K562 (cell line): ENCODE data around the gene ENC1. TPM values are rescaled to one million over a fixed set of nuclear protein-coding genes. Genes with fewer than 3 reads are reported as not detected.
A peak's percentile ranks its signal among the peaks of the same experiment; 100 is the strongest.

Experiments
- ATAC-seq: fragments of 200-7000 bp; cut with Tn5 transposase; 3 replicates; pipeline ENCODE4 v1.9.1; 2020; ENCODE audit warnings: moderate library complexity
- BruUV-seq: library from RNA; stranded (reverse); fragments of 400-500 nt; replicated peaks from 2 replicates; lab custom pipeline; 2021; lab: Mats Ljungman, UMichigan
- CTCF ChIA-PET: fragments of 300-600 bp; formaldehyde crosslinking; extraction: SDS; loops from one replicate; lab custom pipeline; 2021; ENCODE audit warnings: low intra/inter-chr PET ratio; lab: Yijun Ruan, JAX
- POLR2A ChIA-PET: fragments of 300-600, 350-650 bp; sonication (Branson Sonifier 250); formaldehyde crosslinking; extraction: SDS; loops from one replicate; lab custom pipeline; 2021; ENCODE audit warnings: antibody characterized with exemption, inconsistent platforms; lab: Yijun Ruan, JAX
- DNase-seq, 4 experiments: peaks; one replicate each; pipeline versions ENCODE4 v3.0.0 to v3.0.0-alpha.2; 2011 to 2018; ENCODE audit warnings: low spot score in 3 of 4, mixed read lengths in 3 of 4; ENCODE audit errors: extremely low read depth in 1 of 4
- FAIRE-seq: peaks from 2 replicates; lab custom pipeline; 2011; peaks lifted over from hg19 to GRCh38; lab: Jason Lieb, UNC
- H2AFZ ChIP-seq: 2 replicates; pipeline ENCODE4 v1.6.0; 2011; ENCODE audit warnings: low read depth, low read length, control low read depth, inconsistent platforms
- H3K27ac ChIP-seq: fragments of 200-600 bp; 3 replicates; pipeline ENCODE4 v1.8.0; 2011; ENCODE audit warnings: low read depth, mild to moderate bottlenecking, control low read depth, inconsistent platforms, low read length, moderate library complexity, mixed read lengths; ENCODE audit errors: extremely low read depth
- H3K27me3 ChIP-seq, 2 experiments: fragments of 300-600 bp in 1 of 2; 2 replicates in 1 of 2; 3 replicates in 1 of 2; pipeline versions ENCODE4 v1.6.0 to v1.8.0; 2011; ENCODE audit warnings: inconsistent platforms in 2 of 2, low read length in 2 of 2, mild to moderate bottlenecking in 1 of 2, mixed read lengths in 1 of 2, moderate library complexity in 1 of 2; ENCODE audit not compliant: control insufficient read depth in 2 of 2, insufficient read depth in 2 of 2
- H3K36me3 ChIP-seq: fragments of 300-600 bp; 3 replicates; pipeline ENCODE4 v1.8.0; 2011; ENCODE audit warnings: mild to moderate bottlenecking, low read length, inconsistent platforms; ENCODE audit not compliant: control insufficient read depth, insufficient read depth
- H3K4me1 ChIP-seq, 2 experiments: fragments of 200-600 bp in 1 of 2; replicated peaks in 1 of 2; 2 replicates in 1 of 2; 3 replicates in 1 of 2; pipeline versions ENCODE4 v1.5.1 to v1.8.0; 2011; ENCODE audit warnings: inconsistent platforms in 2 of 2, low read length in 2 of 2, mild to moderate bottlenecking in 1 of 2, mixed read lengths in 1 of 2, moderate library complexity in 1 of 2; ENCODE audit not compliant: control insufficient read depth in 2 of 2, insufficient read depth in 2 of 2
- H3K4me2 ChIP-seq: 2 replicates; pipeline ENCODE4 v1.6.1; 2011; ENCODE audit warnings: low read length, control low read depth, inconsistent platforms, mixed read lengths; ENCODE audit not compliant: insufficient read depth
- H3K4me3 ChIP-seq: fragments of 200-600 bp; sonication (generic), shearing (Covaris generic); 2 replicates; pipeline ENCODE4 v1.5.1; 2016; ENCODE audit warnings: control low read depth, inconsistent platforms
- H3K79me2 ChIP-seq: fragments of 200-600 bp; 3 replicates; pipeline ENCODE4 v1.8.0; 2011; ENCODE audit warnings: low read length, inconsistent platforms; ENCODE audit not compliant: control insufficient read depth, insufficient read depth
- H3K9ac ChIP-seq, 2 experiments: 2 replicates each; pipeline versions ENCODE4 v1.6.0 to v1.6.1; 2011; ENCODE audit warnings: low read depth in 2 of 2, low read length in 2 of 2, control low read depth in 1 of 2, inconsistent platforms in 1 of 2, mild to moderate bottlenecking in 1 of 2, mixed read lengths in 1 of 2; ENCODE audit not compliant: insufficient read depth in 1 of 2
- H3K9me1 ChIP-seq: one replicate; pipeline ENCODE4 v1.6.0; 2011; ENCODE audit warnings: inconsistent platforms, mild to moderate bottlenecking, low read length, moderate library complexity; ENCODE audit not compliant: control insufficient read depth, insufficient read depth
- H3K9me3 ChIP-seq: replicated peaks from 2 replicates; pipeline ENCODE4 v1.5.1; 2011; ENCODE audit warnings: low read depth, low read length, inconsistent platforms; ENCODE audit not compliant: control insufficient read depth, insufficient read depth
- H4K20me1 ChIP-seq: replicated peaks from 2 replicates; pipeline ENCODE4 v1.6.1; 2011; ENCODE audit warnings: low read length, inconsistent platforms, mixed read lengths; ENCODE audit not compliant: control insufficient read depth, insufficient read depth
- MTA1 ChIP-seq: fragments of 450-650 bp; IDR thresholded peaks from 2 replicates; pipeline ENCODE4 v1.6.1; 2017; ENCODE audit warnings: borderline replicate concordance
- SIN3B ChIP-seq: fragments of 450-650 bp; IDR thresholded peaks from 2 replicates; pipeline ENCODE4 v1.6.1; 2017; ENCODE audit warnings: low read depth, mild to moderate bottlenecking, moderate library complexity
- WHSC1 ChIP-seq: IDR thresholded peaks from one replicate; pipeline ENCODE4 v1.6.1; 2012; ENCODE audit warnings: low read length, control low read depth, inconsistent platforms
- ZNF699 ChIP-seq: fragments of 250-450 bp; sonication (Bioruptor Pico); IDR thresholded peaks from 2 replicates; pipeline ENCODE4 v1.8.0; 2021; ENCODE audit warnings: mild to moderate bottlenecking, moderate library complexity; ENCODE audit not compliant: insufficient replicate concordance
- WGBS: fragments of 100-300 bp; shearing (Covaris generic); methylation state at CpG from one replicate; pipeline ENCODE4 v1.1.6; 2016; ENCODE audit warnings: low coverage, mixed read lengths; ENCODE audit not compliant: insufficient coverage; ENCODE audit errors: missing lambda C conversion rate; 5-methylcytosine and 5-hydroxymethylcytosine counted together
- in situ Hi-C: fragments of 300-500 bp; cut with MboI; formaldehyde crosslinking; loops from 4 replicates; pipeline ENCODE4 v1.15.0; 2018; ENCODE audit warnings: inconsistent platforms, mixed read lengths
- intact Hi-C: fragments of 100-400 bp; cut with micrococcal nuclease; formaldehyde crosslinking; loops from 2 replicates; pipeline ENCODE4 v1.14.2; 2022
- polyA plus RNA-seq, 8 experiments: library from polyadenylated mRNA; depleted of rRNA in 4 of 8; stranded (reverse) in 5 of 8; unstranded in 3 of 8; fragments of >200 nt; fragmentation: Nextera tagmentation in 2 of 8; fragmentation: Illumina TruSeq in 1 of 8; extraction: Ambion mirVana in 2 of 8; extraction: Trizol in 1 of 8; gene quantifications; 2 replicates each; pipeline versions ENCODE4 v1.2.1 to v1.2.3, GENCODE V29; 2011 to 2014; ENCODE audit warnings: inconsistent platforms in 1 of 8, missing spikeins in 1 of 8
- total RNA-seq, 7 experiments: library from RNA; depleted of rRNA in 6 of 7; stranded (reverse); fragments of >200 nt in 6 of 7; fragmentation: Illumina TruSeq in 2 of 7; extraction: Trizol in 2 of 7; gene quantifications; 2 replicates each; pipeline versions ENCODE4 v1.2.1 to v1.2.3, GENCODE V29; 2011 to 2021; ENCODE audit warnings: low replicate concordance in 1 of 7
- TF ChIP-seq, protein P1 (sequence below): fragments of 450-650 bp; IDR thresholded peaks from 2 replicates; pipeline ENCODE4 v1.6.1; 2017; ENCODE audit warnings: antibody characterized with exemption, mild to moderate bottlenecking
- TF ChIP-seq, protein P2 (sequence below): sonication (generic); formaldehyde crosslinking; IDR thresholded peaks from 2 replicates; pipeline ENCODE4 v1.8.1; 2023; ENCODE audit warnings: missing genetic modification reagents, mild to moderate bottlenecking, borderline replicate concordance

ENC1 gene
- total and polyA plus RNA-seq, 9 of the 15 experiments (the other 6 are each of a cell fraction or from before 2014, with no cell fraction given), result 0.17 to 3.2 (median 0.97) TPM

DNA sequence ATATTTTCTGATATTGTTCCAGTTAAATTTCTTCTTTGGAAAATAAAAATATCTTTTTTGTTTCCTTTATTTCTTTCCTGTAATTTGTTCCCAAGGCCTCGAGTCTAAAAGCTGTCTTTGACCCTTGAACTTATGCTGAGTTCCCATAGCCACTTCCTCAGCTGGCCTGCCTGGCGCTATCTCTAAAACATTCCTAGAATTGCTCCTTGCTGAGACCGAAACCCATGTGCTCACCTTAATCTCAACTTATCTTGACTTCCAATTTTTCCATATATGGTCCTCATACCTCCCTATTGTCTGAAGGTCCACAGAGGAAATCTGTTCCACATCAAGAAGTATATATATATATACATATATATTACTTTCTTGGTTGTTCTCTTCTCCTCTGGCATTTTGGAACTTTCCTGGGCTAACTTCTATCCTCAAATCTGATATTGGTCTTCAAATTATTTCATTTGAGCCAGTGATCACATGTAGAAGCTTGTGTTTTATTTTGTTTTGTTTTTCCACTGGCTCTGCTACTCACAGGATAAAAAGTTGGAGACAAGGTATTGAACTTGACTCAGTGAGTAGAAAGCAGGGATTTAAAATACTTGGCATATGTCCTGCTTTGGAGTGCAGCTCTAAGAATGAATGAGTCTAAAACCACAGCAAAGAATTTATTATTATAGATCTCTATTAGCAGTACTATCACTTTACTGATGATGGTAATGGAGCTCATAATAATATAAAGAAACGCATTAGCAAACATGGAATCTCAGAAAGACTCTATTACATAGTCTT, 45.2 kb downstream of the ENC1 start:
- no peaks in the 10 kb centered on the region for H3K9me3 ChIP-seq
- H3K9ac ChIP-seq, result no peak overlapping the region; a peak in 1 of 4 replicates
- 26% methylated on average over 4 of the region's 4 CpGs for WGBS
- no peaks in the 10 kb centered on the region for H4K20me1 ChIP-seq
- DNase-seq (peak; percentile 17 to 62 (median 32)), FAIRE-seq (no peak), ATAC-seq (peak; percentile 34; the same call in 2 of the 3 replicates)
- H3K4me2 ChIP-seq, result no peak overlapping the region
- in situ Hi-C loops, result no loop called here
- peak overlapping the region; percentile 77; the same call in 1 of the 2 replicates for H2AFZ ChIP-seq
- H3K27me3 ChIP-seq, result no peaks in the 10 kb centered on the region
- no peaks in the 10 kb centered on the region for H3K79me2 ChIP-seq
- no TSS peak for BruUV-seq
- H3K4me1 ChIP-seq, result peaks cover 0 to 35% of the 10 kb centered on the region in 2 experiments; a peak in 3 of 5 replicates
- no peak overlapping the region; the same call in 2 of the 3 replicates for H3K27ac ChIP-seq
- ChIA-PET CTCF (interaction anchor here (0.5 kb wide), 1 partner anchor 11 kb away, joined by 9 read pairs; no protein-coding TSS in a partner anchor), POLR2A (interaction anchor here (0.9 to 1.1 kb wide), 2 partner anchors 10 kb away, joined by 4 read pairs; no protein-coding TSS in a partner anchor)
- H3K36me3 ChIP-seq, result no peaks in the 10 kb centered on the region
- H3K9me1 ChIP-seq, result no peaks in the 10 kb centered on the region
- intact Hi-C loops, result no loop called here
- no peak overlapping the region for H3K4me3 ChIP-seq
- TF ChIP-seq ZNF699 (CRISPR knock-in tag), result no peak
- TF ChIP-seq SIN3B, result no peak
- no peak for TF ChIP-seq WHSC1
- TF ChIP-seq, protein P1, sequence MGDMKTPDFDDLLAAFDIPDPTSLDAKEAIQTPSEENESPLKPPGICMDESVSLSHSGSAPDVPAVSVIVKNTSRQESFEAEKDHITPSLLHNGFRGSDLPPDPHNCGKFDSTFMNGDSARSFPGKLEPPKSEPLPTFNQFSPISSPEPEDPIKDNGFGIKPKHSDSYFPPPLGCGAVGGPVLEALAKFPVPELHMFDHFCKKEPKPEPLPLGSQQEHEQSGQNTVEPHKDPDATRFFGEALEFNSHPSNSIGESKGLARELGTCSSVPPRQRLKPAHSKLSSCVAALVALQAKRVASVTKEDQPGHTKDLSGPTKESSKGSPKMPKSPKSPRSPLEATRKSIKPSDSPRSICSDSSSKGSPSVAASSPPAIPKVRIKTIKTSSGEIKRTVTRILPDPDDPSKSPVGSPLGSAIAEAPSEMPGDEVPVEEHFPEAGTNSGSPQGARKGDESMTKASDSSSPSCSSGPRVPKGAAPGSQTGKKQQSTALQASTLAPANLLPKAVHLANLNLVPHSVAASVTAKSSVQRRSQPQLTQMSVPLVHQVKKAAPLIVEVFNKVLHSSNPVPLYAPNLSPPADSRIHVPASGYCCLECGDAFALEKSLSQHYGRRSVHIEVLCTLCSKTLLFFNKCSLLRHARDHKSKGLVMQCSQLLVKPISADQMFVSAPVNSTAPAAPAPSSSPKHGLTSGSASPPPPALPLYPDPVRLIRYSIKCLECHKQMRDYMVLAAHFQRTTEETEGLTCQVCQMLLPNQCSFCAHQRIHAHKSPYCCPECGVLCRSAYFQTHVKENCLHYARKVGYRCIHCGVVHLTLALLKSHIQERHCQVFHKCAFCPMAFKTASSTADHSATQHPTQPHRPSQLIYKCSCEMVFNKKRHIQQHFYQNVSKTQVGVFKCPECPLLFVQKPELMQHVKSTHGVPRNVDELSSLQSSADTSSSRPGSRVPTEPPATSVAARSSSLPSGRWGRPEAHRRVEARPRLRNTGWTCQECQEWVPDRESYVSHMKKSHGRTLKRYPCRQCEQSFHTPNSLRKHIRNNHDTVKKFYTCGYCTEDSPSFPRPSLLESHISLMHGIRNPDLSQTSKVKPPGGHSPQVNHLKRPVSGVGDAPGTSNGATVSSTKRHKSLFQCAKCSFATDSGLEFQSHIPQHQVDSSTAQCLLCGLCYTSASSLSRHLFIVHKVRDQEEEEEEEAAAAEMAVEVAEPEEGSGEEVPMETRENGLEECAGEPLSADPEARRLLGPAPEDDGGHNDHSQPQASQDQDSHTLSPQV, result peak; percentile 66; the same call in 1 of the 2 replicates
- TF ChIP-seq, protein P2, sequence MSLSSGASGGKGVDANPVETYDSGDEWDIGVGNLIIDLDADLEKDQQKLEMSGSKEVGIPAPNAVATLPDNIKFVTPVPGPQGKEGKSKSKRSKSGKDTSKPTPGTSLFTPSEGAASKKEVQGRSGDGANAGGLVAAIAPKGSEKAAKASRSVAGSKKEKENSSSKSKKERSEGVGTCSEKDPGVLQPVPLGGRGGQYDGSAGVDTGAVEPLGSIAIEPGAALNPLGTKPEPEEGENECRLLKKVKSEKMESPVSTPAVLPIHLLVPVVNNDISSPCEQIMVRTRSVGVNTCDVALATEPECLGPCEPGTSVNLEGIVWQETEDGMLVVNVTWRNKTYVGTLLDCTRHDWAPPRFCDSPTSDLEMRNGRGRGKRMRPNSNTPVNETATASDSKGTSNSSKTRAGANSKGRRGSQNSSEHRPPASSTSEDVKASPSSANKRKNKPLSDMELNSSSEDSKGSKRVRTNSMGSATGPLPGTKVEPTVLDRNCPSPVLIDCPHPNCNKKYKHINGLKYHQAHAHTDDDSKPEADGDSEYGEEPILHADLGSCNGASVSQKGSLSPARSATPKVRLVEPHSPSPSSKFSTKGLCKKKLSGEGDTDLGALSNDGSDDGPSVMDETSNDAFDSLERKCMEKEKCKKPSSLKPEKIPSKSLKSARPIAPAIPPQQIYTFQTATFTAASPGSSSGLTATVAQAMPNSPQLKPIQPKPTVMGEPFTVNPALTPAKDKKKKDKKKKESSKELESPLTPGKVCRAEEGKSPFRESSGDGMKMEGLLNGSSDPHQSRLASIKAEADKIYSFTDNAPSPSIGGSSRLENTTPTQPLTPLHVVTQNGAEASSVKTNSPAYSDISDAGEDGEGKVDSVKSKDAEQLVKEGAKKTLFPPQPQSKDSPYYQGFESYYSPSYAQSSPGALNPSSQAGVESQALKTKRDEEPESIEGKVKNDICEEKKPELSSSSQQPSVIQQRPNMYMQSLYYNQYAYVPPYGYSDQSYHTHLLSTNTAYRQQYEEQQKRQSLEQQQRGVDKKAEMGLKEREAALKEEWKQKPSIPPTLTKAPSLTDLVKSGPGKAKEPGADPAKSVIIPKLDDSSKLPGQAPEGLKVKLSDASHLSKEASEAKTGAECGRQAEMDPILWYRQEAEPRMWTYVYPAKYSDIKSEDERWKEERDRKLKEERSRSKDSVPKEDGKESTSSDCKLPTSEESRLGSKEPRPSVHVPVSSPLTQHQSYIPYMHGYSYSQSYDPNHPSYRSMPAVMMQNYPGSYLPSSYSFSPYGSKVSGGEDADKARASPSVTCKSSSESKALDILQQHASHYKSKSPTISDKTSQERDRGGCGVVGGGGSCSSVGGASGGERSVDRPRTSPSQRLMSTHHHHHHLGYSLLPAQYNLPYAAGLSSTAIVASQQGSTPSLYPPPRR (CRISPR knock-in tag), result no peak
- TF ChIP-seq MTA1, result no peak
